HG03442 (cell line): ENCODE data around the gene CRYBG3.
A peak's percentile ranks its signal among the peaks of the same experiment; 100 is the strongest.
"Not testable (repeated sequence)": the region's sequence is repeated elsewhere in the genome, so short reads cannot be mapped to it uniquely, and the experiment has no call there.

ENCODE experiments used
- ATAC-seq: cut with Tn5 transposase; IDR thresholded peaks from one replicate; pipeline ENCODE4 v1.9.1; 2021; ENCODE audit warnings: mild to moderate bottlenecking, moderate library complexity; ENCODE audit not compliant: unreplicated experiment

CRYBG3 gene

GRCh38 chr3:97895216-97895615 is 73.4 kb downstream of the CRYBG3 start:
- ATAC-seq: peak; percentile 74

- no peak for ATAC-seq
Measured at GRCh38 chr3:97896129-97896528, 74.3 kb downstream of the CRYBG3 start.

GRCh38 chr3:97896547-97896946 is 74.7 kb downstream of the CRYBG3 start:
- ATAC-seq: no peak

GRCh38 chr3:97899331-97899730 is 77.5 kb downstream of the CRYBG3 start:
- no peak for ATAC-seq

- ATAC-seq: no peak
Measured at GRCh38 chr3:97901313-97902248, 79.8 kb downstream of the CRYBG3 start.

- ATAC-seq: not testable (repeated sequence)
Measured at GRCh38 chr3:97909830-97910229, 88.0 kb downstream of the CRYBG3 start.

GRCh38 chr3:97910236-97910831 is 88.5 kb downstream of the CRYBG3 start:
- ATAC-seq: not testable (repeated sequence)

GRCh38 chr3:97910931-97911351 is 89.1 kb downstream of the CRYBG3 start:
- ATAC-seq: no peak

GRCh38 chr3:97911459-97911858 is 89.6 kb downstream of the CRYBG3 start:
- no peak for ATAC-seq

GRCh38 chr3:97914388-97914787 is 92.6 kb downstream of the CRYBG3 start:
- no peak for ATAC-seq

- ATAC-seq: no peak
Measured at GRCh38 chr3:97916576-97916975, 94.8 kb downstream of the CRYBG3 start.

GRCh38 chr3:97917813-97918536 is 96.2 kb downstream of the CRYBG3 start:
- no peak for ATAC-seq

GRCh38 chr3:97927704-97928103 is 105.9 kb downstream of the CRYBG3 start:
- ATAC-seq: no peak

- no peak for ATAC-seq
Measured at GRCh38 chr3:97928986-97929385, 107.2 kb downstream of the CRYBG3 start.

GRCh38 chr3:97930018-97930417 is 108.2 kb downstream of the CRYBG3 start:
- ATAC-seq: no peak

GRCh38 chr3:97931218-97931617 is 109.4 kb downstream of the CRYBG3 start:
- ATAC-seq: no peak

GRCh38 chr3:97932387-97932801 is 110.6 kb downstream of the CRYBG3 start:
- no peak for ATAC-seq

GRCh38 chr3:97934980-97935695 is 113.3 kb downstream of the CRYBG3 start:
- no peak for ATAC-seq

- no peak for ATAC-seq
Measured at GRCh38 chr3:97935842-97936241, 114.0 kb downstream of the CRYBG3 start.

GRCh38 chr3:97937205-97937604 is 115.4 kb downstream of the CRYBG3 start:
- no peak for ATAC-seq

GRCh38 chr3:97938444-97938843 is 116.6 kb downstream of the CRYBG3 start:
- ATAC-seq: no peak
